SK-N-SH (cell line): ENCODE results near the gene BMP6.

Experiments
- EZH2phosphoT487 ChIP-seq: fragments of 200-600 bp; sonication (generic); IDR thresholded peaks from 2 replicates; pipeline ENCODE4 v1.6.1; 2017; ENCODE audit warnings: low read depth, mixed run types, mild to moderate bottlenecking, antibody characterized with exemption, moderate library complexity, borderline replicate concordance
- FOXM1 ChIP-seq: IDR thresholded peaks from 2 replicates; pipeline ENCODE4 v1.4.0; 2012; ENCODE audit warnings: low read depth, mild to moderate bottlenecking
- GABPA ChIP-seq: IDR thresholded peaks from 2 replicates; pipeline ENCODE4 v1.4.0; 2012; ENCODE audit warnings: low read depth, mild to moderate bottlenecking
- SMC3 ChIP-seq: IDR thresholded peaks from 2 replicates; pipeline ENCODE4 v1.6.1; 2012; ENCODE audit warnings: low read depth, low read length, improper control_type of control experiment
- TAF1 ChIP-seq: IDR thresholded peaks from 2 replicates; pipeline ENCODE4 v1.6.1; 2012; ENCODE audit warnings: low read depth, mild to moderate bottlenecking, low read length, moderate library complexity, borderline replicate concordance
- TF ChIP-seq, protein P1 (sequence below): fragments of 200-600 bp; sonication (generic); IDR thresholded peaks from 2 replicates; pipeline ENCODE4 v1.6.1; 2017; ENCODE audit warnings: antibody characterized with exemption, mild to moderate bottlenecking, moderate library complexity
- TF ChIP-seq, protein P2 (sequence below): IDR thresholded peaks from 2 replicates; pipeline ENCODE4 v1.4.0; 2012; ENCODE audit warnings: low read depth, borderline replicate concordance
- TF ChIP-seq, protein P3 (sequence below): fragments of 150-350 bp; IDR thresholded peaks from 2 replicates; pipeline ENCODE4 v1.6.1; 2017; ENCODE audit warnings: antibody characterized with exemption, low read length, low read depth, borderline replicate concordance

DNA sequence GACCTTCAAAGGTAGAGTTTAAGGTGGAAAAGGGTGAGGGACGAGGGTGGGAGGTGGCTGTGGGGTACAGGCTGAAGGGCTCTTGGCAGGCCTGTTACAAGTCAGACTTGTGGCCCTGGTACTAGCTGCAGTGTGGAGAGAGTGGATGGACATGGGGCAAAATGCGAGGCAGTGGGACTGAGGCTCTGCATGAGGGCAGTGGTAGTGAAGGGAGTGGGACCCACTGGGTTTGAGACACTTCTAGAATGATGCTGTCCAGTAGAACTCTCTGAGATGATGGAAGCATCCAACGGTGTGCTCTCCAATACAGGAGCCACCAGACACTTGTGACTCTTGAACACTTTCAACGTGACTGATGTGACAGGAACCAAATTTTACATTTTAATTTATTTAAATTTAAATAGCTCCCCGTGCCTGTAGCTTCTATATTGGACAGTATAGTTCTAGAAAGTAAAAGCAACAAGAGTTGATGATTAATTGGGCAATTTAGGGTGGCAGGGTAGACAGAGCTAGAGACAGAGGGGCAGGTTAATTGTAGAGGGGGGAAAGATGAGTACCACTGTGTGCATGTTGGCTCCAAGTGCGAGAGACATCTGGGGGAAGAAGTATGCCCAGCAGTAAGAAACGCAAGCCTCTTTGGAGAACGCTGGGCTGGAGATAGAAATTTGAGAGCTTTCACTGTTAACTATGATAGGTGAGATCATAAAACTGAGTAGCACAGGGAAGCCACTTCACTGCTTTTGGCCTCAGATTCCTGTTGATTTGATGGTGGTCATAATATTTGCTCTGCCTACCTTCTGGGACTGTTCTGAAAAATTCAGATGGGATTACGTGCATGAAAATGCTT, 107.2 kb downstream of the BMP6 start:
- no peak for TF ChIP-seq EZH2phosphoT487
- no peak for TF ChIP-seq GABPA
- no peak for TF ChIP-seq SMC3
- TF ChIP-seq, protein P1, sequence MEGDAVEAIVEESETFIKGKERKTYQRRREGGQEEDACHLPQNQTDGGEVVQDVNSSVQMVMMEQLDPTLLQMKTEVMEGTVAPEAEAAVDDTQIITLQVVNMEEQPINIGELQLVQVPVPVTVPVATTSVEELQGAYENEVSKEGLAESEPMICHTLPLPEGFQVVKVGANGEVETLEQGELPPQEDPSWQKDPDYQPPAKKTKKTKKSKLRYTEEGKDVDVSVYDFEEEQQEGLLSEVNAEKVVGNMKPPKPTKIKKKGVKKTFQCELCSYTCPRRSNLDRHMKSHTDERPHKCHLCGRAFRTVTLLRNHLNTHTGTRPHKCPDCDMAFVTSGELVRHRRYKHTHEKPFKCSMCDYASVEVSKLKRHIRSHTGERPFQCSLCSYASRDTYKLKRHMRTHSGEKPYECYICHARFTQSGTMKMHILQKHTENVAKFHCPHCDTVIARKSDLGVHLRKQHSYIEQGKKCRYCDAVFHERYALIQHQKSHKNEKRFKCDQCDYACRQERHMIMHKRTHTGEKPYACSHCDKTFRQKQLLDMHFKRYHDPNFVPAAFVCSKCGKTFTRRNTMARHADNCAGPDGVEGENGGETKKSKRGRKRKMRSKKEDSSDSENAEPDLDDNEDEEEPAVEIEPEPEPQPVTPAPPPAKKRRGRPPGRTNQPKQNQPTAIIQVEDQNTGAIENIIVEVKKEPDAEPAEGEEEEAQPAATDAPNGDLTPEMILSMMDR: no peak
- TF ChIP-seq TAF1: no peak
- TF ChIP-seq, protein P2, sequence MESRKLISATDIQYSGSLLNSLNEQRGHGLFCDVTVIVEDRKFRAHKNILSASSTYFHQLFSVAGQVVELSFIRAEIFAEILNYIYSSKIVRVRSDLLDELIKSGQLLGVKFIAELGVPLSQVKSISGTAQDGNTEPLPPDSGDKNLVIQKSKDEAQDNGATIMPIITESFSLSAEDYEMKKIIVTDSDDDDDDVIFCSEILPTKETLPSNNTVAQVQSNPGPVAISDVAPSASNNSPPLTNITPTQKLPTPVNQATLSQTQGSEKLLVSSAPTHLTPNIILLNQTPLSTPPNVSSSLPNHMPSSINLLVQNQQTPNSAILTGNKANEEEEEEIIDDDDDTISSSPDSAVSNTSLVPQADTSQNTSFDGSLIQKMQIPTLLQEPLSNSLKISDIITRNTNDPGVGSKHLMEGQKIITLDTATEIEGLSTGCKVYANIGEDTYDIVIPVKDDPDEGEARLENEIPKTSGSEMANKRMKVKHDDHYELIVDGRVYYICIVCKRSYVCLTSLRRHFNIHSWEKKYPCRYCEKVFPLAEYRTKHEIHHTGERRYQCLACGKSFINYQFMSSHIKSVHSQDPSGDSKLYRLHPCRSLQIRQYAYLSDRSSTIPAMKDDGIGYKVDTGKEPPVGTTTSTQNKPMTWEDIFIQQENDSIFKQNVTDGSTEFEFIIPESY: no peak
- TF ChIP-seq FOXM1: no peak
- TF ChIP-seq, protein P3, sequence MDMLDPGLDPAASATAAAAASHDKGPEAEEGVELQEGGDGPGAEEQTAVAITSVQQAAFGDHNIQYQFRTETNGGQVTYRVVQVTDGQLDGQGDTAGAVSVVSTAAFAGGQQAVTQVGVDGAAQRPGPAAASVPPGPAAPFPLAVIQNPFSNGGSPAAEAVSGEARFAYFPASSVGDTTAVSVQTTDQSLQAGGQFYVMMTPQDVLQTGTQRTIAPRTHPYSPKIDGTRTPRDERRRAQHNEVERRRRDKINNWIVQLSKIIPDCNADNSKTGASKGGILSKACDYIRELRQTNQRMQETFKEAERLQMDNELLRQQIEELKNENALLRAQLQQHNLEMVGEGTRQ: no peak
